Measurements from ENCODE around the gene OBP2A.
"Not testable (repeated sequence)": the region's sequence is repeated elsewhere in the genome, so short reads cannot be mapped to it uniquely, and the experiment has no call there.

OBP2A gene, protein sequence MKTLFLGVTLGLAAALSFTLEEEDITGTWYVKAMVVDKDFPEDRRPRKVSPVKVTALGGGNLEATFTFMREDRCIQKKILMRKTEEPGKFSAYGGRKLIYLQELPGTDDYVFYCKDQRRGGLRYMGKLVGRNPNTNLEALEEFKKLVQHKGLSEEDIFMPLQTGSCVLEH

DNA sequence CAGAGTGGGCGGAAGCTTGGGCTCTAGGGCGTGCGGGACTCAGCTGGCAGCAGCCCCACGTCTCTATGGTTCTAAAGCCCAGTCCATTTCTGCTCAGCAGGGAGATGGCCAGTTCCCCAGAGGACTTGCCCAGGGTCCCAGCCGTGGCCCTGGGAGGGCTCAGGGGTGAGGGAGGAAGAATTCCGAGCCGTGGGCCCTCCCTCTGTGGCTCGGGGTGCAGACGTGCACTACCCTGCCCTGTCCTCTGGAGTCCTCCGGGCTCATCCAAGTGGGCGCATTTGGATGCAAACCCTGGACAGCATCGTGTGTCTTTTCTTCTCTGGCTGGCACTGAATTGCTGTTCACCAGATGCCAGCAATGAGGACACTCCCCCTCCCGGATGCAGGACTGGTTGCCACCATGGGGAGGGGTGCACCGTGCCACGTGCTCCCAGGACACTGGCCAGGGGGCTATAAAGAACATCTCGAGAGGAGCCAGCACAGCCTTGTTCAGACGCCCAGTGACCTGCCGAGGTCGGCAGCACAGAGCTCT is at the start of gene OBP2A:
TSS of gene OBP2A (plus strand) at position 481 of the 531 bp plus-strand sequence. CDS start 55 bp downstream, outside the sequence.
- not testable (repeated sequence) for H3K9me3 Mint-ChIP-seq, H3K27ac Mint-ChIP-seq, H3K4me3 Mint-ChIP-seq, H3K4me1 Mint-ChIP-seq, H3K36me3 Mint-ChIP-seq, H3K27me3 Mint-ChIP-seq

DNA sequence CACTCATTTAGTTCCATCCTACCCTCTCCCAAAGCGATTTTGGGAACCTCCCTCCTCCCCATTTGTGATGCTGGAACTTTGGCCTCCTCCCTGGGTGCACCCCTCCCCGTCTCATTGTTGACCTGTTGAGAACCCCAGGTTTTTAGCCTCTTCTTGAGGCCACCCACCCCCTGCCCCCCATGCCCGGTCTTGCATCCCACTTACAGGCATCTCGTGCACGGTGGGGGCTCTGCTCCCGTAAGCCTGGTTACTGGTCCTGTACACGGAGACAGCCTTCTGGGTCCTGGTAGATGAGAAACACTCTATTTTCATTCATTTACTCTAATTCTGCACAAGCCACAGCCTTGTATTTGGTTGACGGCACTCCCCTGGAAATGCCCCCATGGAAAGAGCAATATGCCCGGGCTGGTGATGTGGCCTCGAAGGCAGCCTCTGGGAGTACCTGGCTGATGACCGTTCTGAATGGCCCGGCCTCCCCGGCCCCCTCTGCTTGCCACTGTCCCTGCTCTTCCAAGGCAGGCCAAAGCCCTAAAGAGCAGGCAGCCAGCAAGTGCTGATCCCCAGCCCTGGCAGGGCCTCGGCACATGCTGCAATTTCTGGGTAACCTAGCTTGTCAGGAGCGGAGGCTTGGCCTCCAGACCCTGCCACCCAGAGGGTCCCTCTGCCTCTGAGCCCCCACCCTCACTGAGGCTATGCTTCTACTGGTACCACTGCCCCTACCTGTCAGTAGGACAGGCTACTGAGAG is 47.4 kb upstream of the OBP2A start:
- Mint-ChIP-seq H3K9me3 (no peaks in the 10 kb centered on the region), H3K27me3 (peaks cover 1% of the 10 kb centered on the region), H3K27ac (no peak overlapping the region), H3K36me3 (peaks cover 1% of the 10 kb centered on the region), H3K4me1 (peaks cover 14% of the 10 kb centered on the region), H3K4me3 (peak overlapping the region; percentile 89)

DNA sequence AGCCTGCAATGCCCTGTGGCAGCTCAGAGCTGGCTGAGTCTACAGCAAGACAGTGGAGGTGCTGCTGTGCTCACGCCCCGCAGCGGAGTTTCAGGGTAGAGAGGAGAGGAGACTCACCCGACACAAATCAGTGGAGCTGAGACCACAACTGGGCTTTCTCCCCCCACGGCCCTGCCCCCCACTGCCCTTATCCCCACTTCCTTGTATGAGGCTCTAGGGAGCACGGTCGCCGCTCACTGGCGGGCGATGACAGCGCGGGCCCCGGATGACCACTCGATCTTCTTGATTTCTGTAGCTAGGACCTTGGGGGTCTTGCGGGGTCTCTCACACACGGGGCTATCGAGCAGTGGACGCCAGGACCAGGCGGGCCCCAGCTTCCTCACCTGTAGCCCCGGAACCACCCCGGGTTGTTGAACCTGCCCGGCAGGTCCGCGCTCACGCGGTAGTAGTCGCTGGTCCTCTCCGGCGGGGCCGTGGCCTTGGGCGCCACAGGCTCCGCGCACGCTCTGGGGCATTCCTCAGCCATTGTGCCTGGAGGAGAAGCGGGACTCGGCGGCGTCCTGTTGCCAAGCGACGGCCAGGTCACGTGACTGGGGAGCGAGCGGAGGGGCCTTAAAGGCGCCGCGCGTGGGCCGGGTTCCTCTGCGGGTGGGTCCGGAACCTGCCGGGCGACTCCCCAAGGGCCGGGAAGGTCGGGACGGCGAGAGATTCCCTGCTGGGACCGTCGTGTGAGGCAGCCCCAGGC is 46.4 kb upstream of the OBP2A start:
- Mint-ChIP-seq H3K9me3 (no peaks in the 10 kb centered on the region), H3K27me3 (peaks cover 1% of the 10 kb centered on the region), H3K27ac (peak overlapping the region; percentile 23), H3K36me3 (peaks cover 1% of the 10 kb centered on the region), H3K4me1 (peaks cover 20% of the 10 kb centered on the region), H3K4me3 (peak overlapping the region; percentile 89)

DNA sequence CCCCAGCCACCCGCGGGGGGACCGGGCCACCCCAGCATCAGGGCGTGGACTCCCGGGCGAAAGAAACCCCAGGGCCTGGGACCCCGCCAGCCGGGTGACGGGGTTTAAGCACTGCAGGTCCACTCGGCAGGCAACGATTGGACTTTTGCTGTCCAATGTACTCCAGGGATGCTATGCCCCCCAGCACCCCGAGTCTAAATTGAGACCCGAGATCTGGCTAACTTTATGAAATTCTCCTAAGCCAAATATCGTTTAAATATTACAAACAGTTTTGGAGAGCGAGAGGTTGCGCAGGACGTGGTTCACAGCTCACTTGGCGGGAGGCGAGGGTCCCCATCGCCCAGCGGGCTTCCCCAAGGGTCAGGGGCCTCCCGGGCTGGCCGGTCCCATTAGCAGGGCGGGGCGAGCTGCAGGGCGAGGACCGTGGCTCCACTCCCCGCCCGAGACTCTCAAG is 45.8 kb upstream of the OBP2A start:
- H3K27ac Mint-ChIP-seq: peak overlapping the region; percentile 41
- H3K9me3 Mint-ChIP-seq: no peaks in the 10 kb centered on the region
- H3K4me3 Mint-ChIP-seq: peak overlapping the region; percentile 89
- no peaks in the 10 kb centered on the region for H3K27me3 Mint-ChIP-seq
- peaks cover 3% of the 10 kb centered on the region for H3K36me3 Mint-ChIP-seq
- peaks cover 22% of the 10 kb centered on the region for H3K4me1 Mint-ChIP-seq

DNA sequence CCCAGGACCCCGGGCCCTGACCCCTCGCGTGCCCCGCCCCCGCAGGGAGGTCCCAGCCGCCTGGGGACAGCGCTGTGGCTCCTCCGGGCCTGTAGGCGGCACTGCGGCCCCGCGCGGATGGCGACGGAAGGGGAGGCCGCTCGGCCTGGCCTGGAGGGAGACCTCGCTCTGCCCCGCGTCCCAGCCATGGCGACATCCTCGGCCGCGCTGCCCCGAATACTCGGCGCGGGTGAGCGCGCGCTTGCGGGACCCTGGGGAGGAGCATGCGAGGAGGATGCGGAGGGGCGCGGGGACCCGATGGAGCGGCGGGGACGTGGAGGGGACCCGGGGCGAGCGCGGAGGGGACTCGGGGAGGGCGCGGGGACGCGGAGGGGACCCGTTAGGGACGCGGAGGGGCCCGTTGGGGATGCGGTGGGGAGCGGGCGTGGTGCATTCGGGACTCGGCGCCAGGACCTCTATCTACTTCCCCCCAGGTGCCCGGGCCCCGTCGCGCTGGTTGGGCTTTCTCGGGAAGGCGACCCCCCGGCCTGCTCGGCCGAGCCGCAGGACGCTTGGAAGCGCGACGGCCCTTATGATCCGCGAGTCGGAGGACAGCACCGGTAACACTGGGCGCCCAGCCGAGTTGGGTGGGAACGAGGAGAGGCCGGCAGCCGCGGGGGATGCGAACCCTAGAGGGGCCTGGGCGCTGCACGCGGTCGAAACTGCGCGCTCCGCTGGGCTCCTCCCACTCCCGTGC is 45.2 kb upstream of the OBP2A start, which contains the start of gene MRPS2:
TSS of gene MRPS2 (plus strand) at position 158 of the 736 bp plus-strand sequence. CDS start at position 187, 29 bp downstream.
- Mint-ChIP-seq H3K36me3 (peaks cover 3% of the 10 kb centered on the region), H3K4me1 (peaks cover 22% of the 10 kb centered on the region), H3K27ac (peak within 1 kb of the TSS; percentile 81), H3K9me3 (no peaks in the 10 kb centered on the region), H3K4me3 (peak within 1 kb of the TSS; percentile 89), H3K27me3 (no peaks in the 10 kb centered on the region)

DNA sequence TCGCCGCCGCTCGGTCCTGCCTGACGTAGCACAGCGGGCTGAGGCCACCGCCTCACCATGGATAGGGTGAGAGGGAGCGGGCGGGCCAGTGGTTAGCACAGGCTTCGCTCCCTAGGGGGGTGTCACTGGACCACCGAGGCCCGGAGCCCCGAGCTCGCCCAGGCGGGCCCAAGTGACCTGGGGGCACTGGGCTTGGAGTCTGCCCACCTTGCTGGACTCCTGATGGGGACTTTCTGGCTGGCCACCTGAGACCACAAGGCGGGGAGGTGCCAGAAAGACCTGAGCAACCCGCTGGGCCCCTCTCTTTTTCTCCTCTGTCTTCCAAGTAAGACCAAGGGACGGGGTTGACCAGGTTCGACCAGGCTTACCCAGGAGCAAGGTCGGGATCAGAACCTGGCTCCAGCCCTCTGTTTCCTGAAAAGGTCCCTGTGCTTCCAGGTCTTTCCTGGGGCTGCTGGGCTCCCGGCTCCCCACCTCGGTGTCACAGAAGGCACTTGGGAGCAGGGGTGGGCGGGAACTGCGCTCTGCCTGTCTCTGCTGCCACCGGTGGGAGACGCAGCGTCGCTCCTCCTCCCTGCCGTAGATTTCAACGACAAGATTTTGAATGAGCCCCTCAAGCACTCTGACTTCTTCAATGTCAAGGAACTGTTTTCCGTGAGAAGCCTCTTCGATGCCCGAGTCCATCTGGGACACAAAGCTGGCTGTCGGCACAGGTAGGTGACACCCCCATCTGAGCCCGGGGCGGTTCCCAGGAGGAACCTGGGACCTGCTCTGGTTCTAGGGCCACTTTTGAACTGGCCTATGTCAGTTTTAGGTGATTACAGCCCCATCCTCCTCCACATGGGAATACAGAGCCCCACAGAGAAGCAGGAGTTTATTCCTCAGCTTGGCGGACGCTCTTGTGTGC is 44.4 kb upstream of the OBP2A start:
- Mint-ChIP-seq H3K9me3 (no peaks in the 10 kb centered on the region), H3K4me3 (peak overlapping the region; percentile 89), H3K27me3 (no peaks in the 10 kb centered on the region), H3K4me1 (peaks cover 22% of the 10 kb centered on the region), H3K27ac (no peak overlapping the region), H3K36me3 (peaks cover 3% of the 10 kb centered on the region)

DNA sequence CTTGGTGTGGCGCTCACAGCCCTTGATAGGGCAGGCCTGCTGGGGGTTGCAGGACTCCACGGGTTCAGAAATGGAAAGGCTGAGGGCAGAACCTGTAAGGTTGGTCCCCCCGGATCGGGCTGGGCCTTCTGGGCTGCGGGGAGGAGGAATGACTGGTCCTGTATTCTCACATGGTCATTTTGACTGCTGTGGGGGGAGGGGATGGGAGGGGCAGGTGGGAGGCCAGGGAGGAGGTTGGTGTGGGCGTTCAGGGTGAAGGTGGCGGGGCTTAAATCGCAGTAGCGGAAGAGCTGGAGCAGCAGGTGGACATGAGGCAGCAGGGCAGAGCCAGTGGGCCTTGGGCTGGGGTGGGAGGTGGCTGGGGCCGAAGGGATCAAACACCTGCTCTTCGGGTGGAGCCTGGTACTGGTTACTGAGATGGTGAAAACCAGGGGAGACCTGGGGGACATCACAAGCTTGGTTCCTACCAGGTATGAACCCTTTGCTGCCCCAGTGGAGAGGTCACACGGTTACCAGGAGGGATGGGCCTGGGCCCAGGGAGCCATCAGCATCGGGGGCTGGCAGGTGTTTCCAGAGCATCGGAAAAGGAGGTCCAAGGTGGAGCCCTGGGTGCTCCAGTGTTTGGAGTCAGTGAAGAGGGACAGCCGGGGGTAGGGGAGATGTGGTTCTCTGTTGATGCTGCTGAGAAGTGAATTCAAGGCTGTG is 43.6 kb upstream of the OBP2A start:
- peak overlapping the region; percentile 89 for H3K4me3 Mint-ChIP-seq
- peaks cover 22% of the 10 kb centered on the region for H3K4me1 Mint-ChIP-seq
- no peaks in the 10 kb centered on the region for H3K9me3 Mint-ChIP-seq
- peak overlapping the region; percentile 68 for H3K27ac Mint-ChIP-seq
- H3K27me3 Mint-ChIP-seq: no peaks in the 10 kb centered on the region
- peaks cover 3% of the 10 kb centered on the region for H3K36me3 Mint-ChIP-seq

DNA sequence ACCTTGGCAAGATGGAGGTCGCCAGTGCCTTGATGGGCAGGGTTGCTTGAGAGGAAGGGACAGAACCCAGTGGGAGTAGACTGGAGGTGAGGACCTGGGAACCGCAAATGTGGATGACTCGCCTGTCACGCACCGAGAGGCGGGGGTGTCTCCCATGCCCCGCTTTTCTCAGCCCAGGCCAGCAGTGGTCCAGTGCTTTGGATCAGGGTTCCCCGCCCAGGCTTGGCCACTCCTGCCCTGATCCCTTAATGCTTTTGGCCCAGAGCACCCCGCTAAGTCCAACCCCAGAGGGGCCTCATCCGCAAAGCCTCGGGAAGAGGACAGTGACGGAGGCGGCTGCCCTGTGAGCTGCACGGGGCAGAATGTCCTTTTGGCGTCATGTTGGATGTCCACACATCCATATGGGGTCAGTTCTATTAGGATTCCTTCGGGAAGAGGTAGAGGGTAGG is 43.0 kb upstream of the OBP2A start:
- Mint-ChIP-seq H3K4me3 (peak overlapping the region; percentile 89), H3K36me3 (peaks cover 3% of the 10 kb centered on the region), H3K4me1 (peaks cover 22% of the 10 kb centered on the region), H3K9me3 (peaks cover under 1% of the 10 kb centered on the region), H3K27me3 (no peaks in the 10 kb centered on the region), H3K27ac (peak overlapping the region; percentile 68)

DNA sequence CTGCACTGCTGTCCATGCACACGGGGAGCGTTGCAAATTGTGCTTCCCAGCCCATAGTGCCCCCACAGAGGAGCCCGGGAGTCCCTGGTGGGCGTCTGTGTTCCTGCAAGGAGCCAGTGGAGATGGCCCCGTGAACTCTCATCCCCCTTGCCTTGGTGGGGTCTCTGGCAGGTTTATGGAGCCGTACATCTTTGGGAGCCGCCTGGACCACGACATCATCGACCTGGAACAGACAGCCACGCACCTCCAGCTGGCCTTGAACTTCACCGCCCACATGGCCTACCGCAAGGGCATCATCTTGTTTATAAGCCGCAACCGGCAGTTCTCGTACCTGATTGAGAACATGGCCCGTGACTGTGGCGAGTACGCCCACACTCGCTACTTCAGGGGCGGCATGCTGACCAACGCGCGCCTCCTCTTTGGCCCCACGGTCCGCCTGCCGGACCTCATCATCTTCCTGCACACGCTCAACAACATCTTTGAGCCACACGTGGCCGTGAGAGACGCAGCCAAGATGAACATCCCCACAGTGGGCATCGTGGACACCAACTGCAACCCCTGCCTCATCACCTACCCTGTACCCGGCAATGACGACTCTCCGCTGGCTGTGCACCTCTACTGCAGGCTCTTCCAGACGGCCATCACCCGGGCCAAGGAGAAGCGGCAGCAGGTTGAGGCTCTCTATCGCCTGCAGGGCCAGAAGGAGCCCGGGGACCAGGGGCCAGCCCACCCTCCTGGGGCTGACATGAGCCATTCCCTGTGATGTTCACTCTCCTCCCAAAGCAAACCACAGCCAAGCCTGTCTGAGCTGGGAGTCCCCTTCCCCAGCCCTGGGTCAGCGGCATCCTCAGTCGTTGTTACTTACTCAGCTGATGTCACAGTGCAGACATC is 42.3 kb upstream of the OBP2A start:
- Mint-ChIP-seq H3K4me3 (peak overlapping the region; percentile 89), H3K36me3 (peaks cover 3% of the 10 kb centered on the region), H3K9me3 (peaks cover 4% of the 10 kb centered on the region), H3K27me3 (no peaks in the 10 kb centered on the region), H3K4me1 (peaks cover 22% of the 10 kb centered on the region), H3K27ac (no peak overlapping the region)

DNA sequence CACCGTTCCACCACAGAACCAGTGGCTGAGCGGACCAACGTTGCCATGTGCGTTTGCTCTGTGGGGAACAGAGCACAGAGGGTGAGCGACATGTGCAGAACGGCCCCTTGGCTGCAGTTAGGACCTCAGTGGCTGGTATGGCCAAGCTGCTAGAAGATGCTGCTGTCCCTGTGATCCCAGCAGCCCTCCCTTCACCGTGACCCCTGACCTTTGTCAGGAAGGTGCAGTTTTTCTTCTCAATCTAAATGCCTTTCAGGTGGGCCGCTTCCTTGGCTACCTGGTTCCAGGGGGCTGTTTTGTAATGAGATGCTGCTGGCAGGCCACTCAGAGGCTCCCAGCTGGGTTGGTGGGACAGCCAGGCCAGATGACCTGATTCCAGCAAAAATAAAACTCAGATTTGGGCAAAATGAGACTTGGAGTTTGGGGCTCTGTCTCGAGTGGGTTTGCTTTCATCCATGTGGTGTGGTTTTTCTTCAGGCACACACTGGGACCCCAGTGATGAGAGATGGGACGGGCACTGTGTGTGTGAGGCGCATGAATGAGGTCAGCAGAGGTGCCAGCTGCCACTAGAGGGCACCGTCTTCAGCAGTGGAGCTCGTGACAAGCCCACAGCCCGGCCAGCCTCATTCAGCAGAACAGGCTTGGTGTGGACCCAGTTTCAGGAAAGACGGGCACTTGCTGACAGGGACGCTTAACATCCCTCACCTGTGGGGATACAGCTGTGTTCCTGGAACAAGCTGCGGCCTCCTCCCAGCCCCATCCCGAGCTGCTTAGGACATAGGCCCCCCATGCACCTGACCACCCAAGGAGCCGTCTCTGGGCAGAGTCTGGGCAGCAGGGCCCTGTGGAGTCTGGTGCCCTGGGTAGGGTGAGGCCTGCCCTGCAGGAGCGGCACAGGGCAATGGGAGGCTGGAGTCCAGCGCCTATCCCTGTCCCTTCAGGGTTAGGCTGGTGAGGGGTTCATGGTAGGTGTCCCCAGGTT is 41.4 kb upstream of the OBP2A start:
- Mint-ChIP-seq H3K4me3 (peak overlapping the region; percentile 19), H3K4me1 (peaks cover 22% of the 10 kb centered on the region), H3K9me3 (peaks cover 12% of the 10 kb centered on the region), H3K36me3 (peaks cover 9% of the 10 kb centered on the region), H3K27ac (peak overlapping the region; percentile 35), H3K27me3 (peaks cover 4% of the 10 kb centered on the region)

DNA sequence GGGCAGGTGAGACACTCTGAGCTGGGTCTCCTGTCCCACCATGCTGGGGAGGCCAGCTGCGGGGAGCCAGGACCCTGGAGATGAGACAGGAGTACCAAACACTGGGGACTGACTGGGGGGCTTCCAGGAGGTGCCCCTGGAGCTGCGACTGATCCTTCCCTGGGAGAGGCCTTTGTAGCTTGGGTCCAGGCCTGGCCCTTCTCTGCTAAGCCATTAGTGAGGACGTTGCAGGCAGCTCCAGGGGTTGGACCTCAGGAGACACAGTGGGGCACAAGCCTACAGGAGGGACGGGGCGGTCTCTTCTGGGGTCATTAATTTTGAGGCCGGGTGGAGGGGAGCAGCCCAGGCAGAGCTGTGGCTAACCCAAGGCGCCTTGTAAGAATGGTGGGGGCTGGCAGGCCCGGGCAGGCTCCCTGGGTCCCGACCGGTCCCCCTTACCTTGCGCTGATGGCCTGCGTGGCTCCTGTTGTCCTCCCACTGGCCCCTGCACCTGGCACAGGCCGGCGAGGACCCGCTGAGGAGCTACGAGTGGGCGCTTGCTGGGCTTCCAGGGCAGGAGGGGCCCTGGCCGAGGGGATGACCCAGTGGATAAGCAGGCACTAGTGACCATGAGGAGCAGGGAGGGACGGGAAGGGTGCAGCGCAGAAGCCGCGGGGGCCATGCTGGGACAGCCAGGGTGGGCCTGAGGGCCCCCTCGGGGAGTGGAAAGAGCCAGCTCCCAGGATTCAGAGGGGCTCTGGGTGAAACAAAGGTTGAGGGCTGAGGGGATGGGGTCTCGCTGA is 40.3 kb upstream of the OBP2A start:
- no peak overlapping the region for H3K4me3 Mint-ChIP-seq

More for the DNA sequence above, 40.3 kb upstream of the OBP2A start:
- Mint-ChIP-seq H3K36me3 (peaks cover 10% of the 10 kb centered on the region), H3K4me1 (peaks cover 22% of the 10 kb centered on the region), H3K27me3 (peaks cover 4% of the 10 kb centered on the region), H3K27ac (no peak overlapping the region), H3K9me3 (peaks cover 12% of the 10 kb centered on the region)

All from activated naive CD4-positive, alpha-beta T cell treated with anti-CD3 and anti-CD28 coated beads, Interleukin-2, amount 50 U/mL, for 24 hours (primary cell).